GM15510 (cell line): Measurements from ENCODE around the gene PIP5K1B.

Experiments used
- POLR2A ChIP-seq: IDR thresholded peaks from 3 replicates; pipeline ENCODE4 v1.6.1; 2011; ENCODE audit warnings: borderline replicate concordance; ENCODE audit not compliant: insufficient read length; ENCODE audit errors: extremely low read depth

Gene PIP5K1B

GRCh38 chr9:68969538-68969937, 264.5 kb downstream of the PIP5K1B start:
- no peak for TF ChIP-seq POLR2A

- no peak for TF ChIP-seq POLR2A
Observed at GRCh38 chr9:68970151-68970550, 265.1 kb downstream of the PIP5K1B start.

- TF ChIP-seq POLR2A: no peak
Observed at GRCh38 chr9:68973619-68974018, 268.6 kb downstream of the PIP5K1B start.

- no peak for TF ChIP-seq POLR2A
Observed at GRCh38 chr9:68974431-68974830, 269.4 kb downstream of the PIP5K1B start.

DNA sequence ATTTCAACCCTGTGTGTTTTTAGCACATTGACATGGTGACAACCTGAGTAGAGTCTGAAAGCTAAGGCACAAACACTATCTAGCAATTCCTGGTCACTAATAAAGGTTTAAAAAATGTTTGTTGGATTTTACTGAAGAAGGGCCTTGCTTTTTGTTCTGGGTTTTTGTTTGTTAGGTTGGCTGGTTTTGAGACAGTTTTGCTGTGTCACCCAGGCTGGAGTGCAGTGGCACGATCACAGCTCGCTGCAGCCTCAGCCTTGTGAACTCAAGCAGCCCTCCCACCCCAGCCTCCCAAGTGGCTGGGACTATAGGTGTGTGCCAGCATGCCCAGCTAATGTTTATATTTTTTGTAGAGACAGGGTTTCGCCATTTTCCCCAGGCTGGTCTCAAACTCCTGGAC, 269.9 kb downstream of the PIP5K1B start:
- TF ChIP-seq POLR2A: no peak

GRCh38 chr9:68975365-68976043, 270.5 kb downstream of the PIP5K1B start:
- TF ChIP-seq POLR2A: no peak

GRCh38 chr9:68978066-68978465, 273.0 kb downstream of the PIP5K1B start:
- TF ChIP-seq POLR2A: no peak

- no peak for TF ChIP-seq POLR2A
Observed at GRCh38 chr9:68978501-68978900, 273.5 kb downstream of the PIP5K1B start.

DNA sequence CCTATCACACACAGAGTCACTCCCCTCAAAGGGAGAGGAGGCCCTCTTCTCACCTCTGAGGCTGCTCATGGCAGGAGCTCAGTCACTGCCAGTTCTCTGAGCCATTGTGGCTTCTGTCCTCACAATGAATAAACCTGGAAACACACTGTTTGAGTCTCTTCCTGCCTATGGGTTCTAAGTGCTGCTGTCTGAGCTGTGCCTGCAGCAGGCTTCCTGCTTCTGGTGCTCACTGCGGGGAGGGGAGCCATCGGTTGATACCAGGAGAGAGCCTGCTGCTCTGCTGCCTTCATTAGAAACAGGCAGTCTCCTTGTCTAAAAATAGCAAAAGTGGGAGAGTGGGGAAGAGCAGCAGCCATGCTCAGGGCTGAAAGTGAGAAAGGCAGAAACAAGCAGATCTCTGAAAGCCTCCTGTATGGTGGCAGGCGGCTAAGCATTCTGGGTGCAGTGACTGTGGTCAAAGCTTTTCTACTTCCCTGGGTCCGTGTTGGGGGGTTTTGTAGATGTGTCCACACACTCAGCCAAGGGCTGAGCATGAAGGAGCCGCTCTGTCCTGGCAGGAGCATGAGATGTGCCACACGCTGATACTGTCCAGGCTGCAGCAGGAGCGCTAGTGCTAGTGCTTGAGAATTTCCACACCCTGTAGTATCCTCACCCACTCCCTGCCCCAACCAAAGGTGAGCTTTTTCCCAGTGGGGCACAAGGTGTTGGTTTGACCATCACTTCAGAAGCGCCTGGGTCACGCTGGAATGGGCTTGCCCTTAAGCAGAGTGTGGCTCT, 274.7 kb downstream of the PIP5K1B start:
- TF ChIP-seq POLR2A: no peak

DNA sequence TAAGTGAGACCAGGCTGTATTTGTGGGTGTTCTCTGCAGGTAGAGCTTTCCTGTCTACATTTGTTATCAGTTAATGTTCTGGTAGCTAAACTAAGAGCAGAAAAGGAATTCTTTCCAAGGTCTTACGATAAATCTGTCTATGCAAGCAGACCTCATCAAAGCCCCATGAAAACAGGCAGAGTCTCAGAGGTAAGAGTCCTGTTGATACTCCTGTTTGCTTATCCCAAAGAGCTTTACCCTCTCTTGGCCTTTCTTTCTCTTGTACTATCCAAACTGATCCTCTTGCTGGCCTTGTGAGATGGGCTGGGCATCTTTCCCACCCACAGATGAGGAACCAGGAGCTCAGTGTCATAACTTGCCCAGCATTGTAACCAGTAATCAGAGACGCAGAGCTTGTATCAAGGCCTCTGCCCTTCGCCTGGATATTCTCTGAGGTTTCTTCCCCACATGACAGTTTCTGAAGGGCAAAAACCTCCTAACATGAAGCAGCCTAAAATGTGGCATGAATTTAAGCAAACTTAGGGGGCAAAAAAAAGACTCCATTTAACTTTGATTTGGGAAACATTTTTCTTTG, 275.4 kb downstream of the PIP5K1B start:
- TF ChIP-seq POLR2A: no peak

DNA sequence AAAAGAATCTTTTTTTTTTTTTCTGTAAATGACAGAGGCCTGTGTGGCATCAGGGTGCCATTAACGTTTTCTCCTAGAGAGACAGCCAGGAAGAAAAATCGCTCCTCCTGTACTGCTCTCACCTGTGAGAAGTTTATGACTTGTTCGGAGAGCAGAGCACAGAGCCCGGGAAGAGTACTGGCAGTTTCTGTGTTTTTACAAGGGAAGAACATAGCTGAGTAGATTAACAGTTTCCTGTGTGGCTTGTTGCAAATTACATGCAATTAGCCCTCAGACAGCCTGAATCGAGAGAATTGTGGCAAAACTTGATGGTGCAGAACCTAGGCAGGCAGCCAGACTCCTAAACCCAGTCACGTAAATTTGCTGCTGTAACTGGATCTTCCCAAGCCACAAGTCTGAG, 276.7 kb downstream of the PIP5K1B start:
- no peak for TF ChIP-seq POLR2A

DNA sequence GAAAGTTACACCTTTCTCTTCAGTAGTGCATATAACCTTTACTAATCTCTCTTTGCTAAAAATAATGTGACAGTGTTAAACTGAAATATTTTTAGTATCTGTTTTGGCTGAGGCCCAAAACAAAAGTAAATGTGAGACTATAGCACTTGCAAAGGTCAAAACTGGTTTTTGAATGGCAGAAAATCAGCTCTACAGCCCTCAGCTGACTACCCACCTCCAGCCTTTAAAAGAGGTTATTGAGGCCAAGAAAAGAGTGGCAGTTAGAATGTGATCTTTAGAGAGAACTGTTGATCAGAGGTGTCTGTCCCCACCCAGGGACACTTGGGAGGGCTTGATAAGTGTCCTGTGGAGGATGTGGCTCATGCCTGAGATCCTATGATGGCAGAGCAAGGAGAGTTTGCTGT, 278.0 kb downstream of the PIP5K1B start:
- TF ChIP-seq POLR2A: no peak

DNA sequence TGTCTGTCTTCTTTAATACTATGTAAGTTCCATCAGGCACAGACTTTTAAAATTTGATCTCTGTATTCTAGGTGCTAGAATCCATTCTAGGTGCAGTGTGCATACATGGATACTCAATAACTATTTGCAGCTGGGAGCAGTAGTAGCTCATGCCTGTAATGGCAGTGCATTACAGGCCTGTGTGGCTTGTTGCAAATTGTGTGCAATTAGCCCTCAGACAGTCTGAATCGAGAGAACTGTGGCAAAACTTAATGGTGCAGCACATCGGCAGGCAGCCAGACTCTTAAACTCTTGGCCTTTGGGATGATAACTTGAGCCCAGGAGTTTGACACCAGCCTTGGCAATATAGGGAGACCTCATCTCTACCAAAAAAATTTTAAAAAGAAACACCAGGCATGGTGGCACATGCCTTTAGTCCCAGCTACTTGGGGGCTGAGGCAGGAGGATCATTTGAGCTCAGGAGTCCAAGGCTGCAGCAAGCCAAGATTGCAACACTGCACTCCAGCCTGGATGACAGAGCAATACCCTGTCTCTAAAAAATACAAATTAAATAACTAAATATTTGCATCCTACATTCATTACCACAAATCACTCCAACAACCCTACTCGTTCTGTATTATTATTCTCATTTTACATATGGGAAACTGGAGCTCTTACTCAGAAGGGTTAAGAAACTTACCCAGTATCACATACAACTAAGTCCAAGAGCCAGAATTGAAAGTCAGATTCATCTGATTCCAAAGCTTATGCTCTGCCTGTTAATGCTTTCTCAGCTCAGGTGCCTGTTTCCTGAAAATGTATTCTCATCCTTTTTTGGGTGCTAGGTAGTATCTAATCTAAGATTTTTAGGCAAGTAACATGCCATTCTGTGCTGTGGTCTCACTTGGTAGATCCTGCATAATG, 278.7 kb downstream of the PIP5K1B start:
- no peak for TF ChIP-seq POLR2A

DNA sequence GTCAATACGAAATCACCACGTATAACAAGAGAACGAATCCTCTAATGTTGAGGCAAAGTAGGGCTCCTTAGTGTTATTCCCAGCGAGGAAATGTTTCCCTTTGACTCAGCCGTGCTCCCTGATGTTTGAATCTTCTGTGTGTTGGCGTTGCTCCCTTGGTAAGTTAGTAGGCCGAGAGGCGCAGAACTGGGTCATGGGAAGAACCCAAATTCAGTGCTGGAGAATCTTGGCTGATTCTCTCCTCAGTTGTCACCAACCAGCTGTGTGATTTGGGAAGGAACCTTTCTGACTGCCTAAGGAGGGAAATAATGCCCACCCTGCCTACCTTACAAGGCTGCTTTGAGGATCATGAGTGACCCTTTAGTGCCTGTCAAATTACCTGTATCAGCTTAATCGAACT, 286.4 kb downstream of the PIP5K1B start:
- no peak for TF ChIP-seq POLR2A

DNA sequence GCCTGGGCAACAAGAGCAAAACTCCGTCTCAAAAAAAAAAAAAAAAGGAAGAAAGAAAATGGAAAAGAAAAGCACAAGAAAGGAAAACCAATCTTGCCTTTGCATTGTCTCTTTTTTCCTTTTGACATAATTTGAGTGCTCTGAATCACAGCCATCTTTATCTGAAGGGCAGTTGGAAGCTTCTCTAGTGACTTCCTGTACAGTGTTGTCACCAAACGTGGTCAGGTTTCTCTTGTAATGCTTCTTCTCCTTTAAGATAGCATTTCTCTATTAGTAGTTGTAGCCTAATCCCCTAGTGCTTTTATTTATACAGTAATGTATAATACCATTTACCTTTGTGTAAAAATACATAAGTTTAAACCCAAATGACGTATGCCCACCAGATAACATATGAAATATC, 290.7 kb downstream of the PIP5K1B start:
- TF ChIP-seq POLR2A: no peak
